Caco-2 (cell line): ENCODE results near the gene HEPHL1. TPM values are rescaled to one million over a fixed set of nuclear protein-coding genes. Genes with fewer than 3 reads are reported as not detected.

Experiments
- total RNA-seq: library from RNA; stranded (reverse); gene quantifications from 2 replicates; pipeline ENCODE4 v1.2.3, GENCODE V29; 2022

The HEPHL1 gene
- total RNA-seq, 1 experiment from 2014 or later, result not detected

Other genes starting within 250 kb of the HEPHL1 start
- gene MED17, start 237.1 kb upstream of the HEPHL1 start, total RNA-seq, result 54.0 and 63.5 TPM in 2 replicates
- 0.74 and 1.5 TPM in 2 replicates for gene VSTM5, start 170.7 kb upstream of the HEPHL1 start, total RNA-seq
- gene PANX1, start 107.5 kb downstream of the HEPHL1 start, total RNA-seq, result 33.1 and 36.6 TPM in 2 replicates